ENCODE results near the gene DUSP15. TPM values are rescaled to one million over a fixed set of nuclear protein-coding genes. Genes with fewer than 3 reads are reported as not detected.

The DUSP15 gene
- total and polyA plus RNA-seq, 9 of the 15 experiments (the other 6 are each of a cell fraction or from before 2014, with no cell fraction given), result 0.34 TPM; not detected in 8

DNA sequence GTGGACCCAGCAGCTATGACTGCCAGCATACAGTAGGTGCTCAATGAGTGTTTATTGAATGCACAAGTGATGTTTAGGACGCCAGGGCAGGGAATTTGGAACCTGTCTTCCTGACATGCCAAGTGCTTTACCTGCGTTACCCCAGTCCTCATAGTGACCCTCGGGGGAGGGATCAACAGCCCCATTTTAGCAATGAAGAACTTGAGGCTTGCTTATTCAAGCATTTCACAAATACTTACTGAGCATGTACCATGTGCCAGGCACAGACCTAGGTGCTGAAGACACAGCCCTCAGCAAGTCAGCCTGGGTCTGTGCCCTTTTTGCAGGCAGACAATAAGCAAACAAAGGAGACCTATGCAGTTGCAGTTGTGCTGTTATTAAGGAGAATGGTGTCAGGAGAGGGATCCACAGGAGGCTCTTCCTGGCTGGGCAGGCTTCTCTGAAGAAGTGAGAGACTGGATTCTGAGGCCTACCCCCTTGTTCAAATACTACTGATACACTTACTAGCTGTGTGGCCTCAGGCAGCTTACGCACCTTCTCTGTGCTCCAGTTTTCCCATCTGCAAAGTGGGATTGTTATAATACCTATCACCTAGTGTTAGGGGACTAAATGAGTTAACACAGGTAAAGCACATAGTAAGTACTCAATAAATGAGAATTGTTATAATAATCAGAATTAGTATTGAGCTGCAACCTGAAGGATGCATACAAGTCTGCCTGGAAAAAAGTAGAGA is 39.9 kb upstream of the DUSP15 start:
- H2AFZ ChIP-seq (ENCODE audit: low read depth, low read length), result no peak overlapping the region

More for the DNA sequence above, 39.9 kb upstream of the DUSP15 start:
- no peak overlapping the region for H3K9ac ChIP-seq (ENCODE audit: insufficient read depth in 1 of 2, low read depth in 2 of 2, low read length in 2 of 2)
- in situ Hi-C loops (cut with MboI) (no loop called here), intact Hi-C loops (cut with micrococcal nuclease) (no loop called here)
- H3K9me1 ChIP-seq (ENCODE audit: control insufficient read depth, insufficient read depth, low read length), result no peaks in the 10 kb centered on the region
- no peaks in the 10 kb centered on the region for H3K36me3 ChIP-seq (ENCODE audit: control insufficient read depth, insufficient read depth, low read length)
- no peak overlapping the region for H3K27ac ChIP-seq (ENCODE audit: extremely low read depth, low read depth, low read length)
- H3K27me3 ChIP-seq (ENCODE audit: control insufficient read depth in 2 of 2, insufficient read depth in 2 of 2, low read length in 2 of 2), result peaks cover 4 to 46% of the 10 kb centered on the region in 2 experiments; a peak in 4 of 5 replicates
- H3K4me1 ChIP-seq (replicated peaks in 1 of 2; ENCODE audit: control insufficient read depth in 2 of 2, insufficient read depth in 2 of 2, low read length in 2 of 2), result peaks cover 0 to 3% of the 10 kb centered on the region in 2 experiments; a peak in 3 of 5 replicates
- no peak for TF ChIP-seq SMARCA4 (IDR thresholded peaks at IDR 0.05)
- peak; percentile 84 for TF ChIP-seq ZKSCAN8 (CRISPR knock-in tag; IDR thresholded peaks at IDR 0.05)
- no peak for TF ChIP-seq TAL1 (IDR thresholded peaks at IDR 0.05)
- no peak for TF ChIP-seq CCAR2 (IDR thresholded peaks at IDR 0.05; ENCODE audit: low read depth, low read length)
- TF ChIP-seq SAFB (IDR thresholded peaks at IDR 0.05; ENCODE audit: borderline replicate concordance, low read depth, low read length), result no peak
- TF ChIP-seq FOXA3 (CRISPR knock-in tag; conservative IDR thresholded peaks at IDR 0.05 in 1 of 2, IDR thresholded peaks at IDR 0.05 in 1 of 2), result no peak
- TF ChIP-seq ZKSCAN1 (IDR thresholded peaks at IDR 0.05; ENCODE audit: low read depth, low read length), result no peak
- TF ChIP-seq, protein P1, sequence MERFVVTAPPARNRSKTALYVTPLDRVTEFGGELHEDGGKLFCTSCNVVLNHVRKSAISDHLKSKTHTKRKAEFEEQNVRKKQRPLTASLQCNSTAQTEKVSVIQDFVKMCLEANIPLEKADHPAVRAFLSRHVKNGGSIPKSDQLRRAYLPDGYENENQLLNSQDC (CRISPR knock-in tag; IDR thresholded peaks at IDR 0.05), result no peak
- TF ChIP-seq ADNP (tag; IDR thresholded peaks at IDR 0.05), result peak; percentile 48; the same call in 1 of the 2 replicates
- no peak for TF ChIP-seq RHOXF2B (CRISPR knock-in tag; conservative IDR thresholded peaks at IDR 0.05)
- no peak for TF ChIP-seq RB1 (IDR thresholded peaks at IDR 0.05; ENCODE audit: low read depth)
- TF ChIP-seq IFI16 (CRISPR knock-in tag; IDR thresholded peaks at IDR 0.05), result no peak
- TF ChIP-seq NR2C2 (CRISPR knock-in tag; IDR thresholded peaks at IDR 0.05), result no peak
- TF ChIP-seq NR2C2 (tag; IDR thresholded peaks at IDR 0.05), result no peak
- peak; percentile 61 for TF ChIP-seq ZFP36 (IDR thresholded peaks at IDR 0.05; ENCODE audit: low read depth, low read length, partially characterized antibody)
- peak; percentile 44; the same call in 1 of the 2 replicates for TF ChIP-seq BCOR (IDR thresholded peaks at IDR 0.05)
- no peak for TF ChIP-seq RBBP5 (IDR thresholded peaks at IDR 0.05; ENCODE audit: borderline replicate concordance, insufficient read depth, low read length, poor library complexity, severe bottlenecking)
- TF ChIP-seq RBM25 (IDR thresholded peaks at IDR 0.05; ENCODE audit: low read depth, low read length, severe bottlenecking), result peak; percentile 62
- no TSS peak for BruUV-seq (replicated peaks)
- no peak for FAIRE-seq
- H3K4me2 ChIP-seq (ENCODE audit: insufficient read depth, low read length), result no peak overlapping the region
- no peak overlapping the region for H3K4me3 ChIP-seq
- H3K79me2 ChIP-seq (ENCODE audit: control insufficient read depth, insufficient read depth, low read length), result no peaks in the 10 kb centered on the region
- 21% methylated on average over 4 of the region's 4 CpGs for whole genome bisulfite sequencing (ENCODE audit: insufficient coverage, low coverage, missing lambda C conversion rate)
- no peaks in the 10 kb centered on the region for H4K20me1 ChIP-seq (replicated peaks; ENCODE audit: control insufficient read depth, insufficient read depth, low read length)
- no peak for DNase-seq (ENCODE audit: extremely low read depth in 1 of 4, low spot score in 3 of 4)
- no peak for ATAC-seq
- ChIA-PET CTCF (ENCODE audit: low intra/inter-chr PET ratio) (no interaction called here), POLR2A (interaction anchor here (1.2 kb wide), 1 partner anchor 34 kb away, joined by 4 read pairs; no protein-coding TSS in a partner anchor)
- H3K9me3 ChIP-seq (replicated peaks; ENCODE audit: control insufficient read depth, insufficient read depth, low read depth, low read length), result no peaks in the 10 kb centered on the region
